ENCODE measurements around the gene EHD1.
A peak's percentile ranks its signal among the peaks of the same experiment; 100 is the strongest.
"Not testable (repeated sequence)": the region's sequence is repeated elsewhere in the genome, so short reads cannot be mapped to it uniquely, and the experiment has no call there.

The EHD1 gene

GRCh38 chr11:64859542-64860414 lies 18.6 kb downstream of the EHD1 start:
- DNase-seq (ENCODE audit: extremely low read depth in 1 of 2, low read depth in 1 of 2), result peak in 1 of 2 donors; percentile 71

- peak in 1 of 2 donors; percentile 64 for DNase-seq (ENCODE audit: extremely low read depth in 1 of 2, low read depth in 1 of 2)
These were observed 19.8 kb downstream of the EHD1 start for GRCh38 chr11:64858467-64859263.

DNA sequence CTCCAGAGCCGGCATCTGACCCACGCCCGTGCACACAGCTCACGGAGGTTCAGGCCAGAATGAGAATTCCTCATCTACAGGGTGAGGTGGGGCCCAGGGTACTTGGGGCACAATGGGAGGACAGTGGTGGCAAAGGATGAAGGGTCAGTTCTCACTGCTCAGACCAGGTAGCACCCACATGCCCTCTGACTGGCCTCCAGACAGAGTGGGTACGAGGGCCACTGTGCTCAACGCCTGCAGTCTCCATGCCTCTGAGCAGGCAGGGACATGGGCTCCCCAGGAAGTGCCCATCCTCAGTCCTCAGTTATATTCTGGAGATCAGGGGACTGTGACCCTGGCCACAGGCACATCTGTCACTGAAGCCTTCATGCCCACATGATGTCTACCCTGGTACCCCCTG lies 20.9 kb downstream of the EHD1 start:
- DNase-seq (ENCODE audit: extremely low read depth in 1 of 2, low read depth in 1 of 2), result no peak

GRCh38 chr11:64856382-64857227 lies 21.8 kb downstream of the EHD1 start:
- DNase-seq (ENCODE audit: extremely low read depth in 1 of 2, low read depth in 1 of 2), result peak; percentile 66 to 82

GRCh38 chr11:64855596-64856304 lies 22.7 kb downstream of the EHD1 start:
- DNase-seq (ENCODE audit: extremely low read depth in 1 of 2, low read depth in 1 of 2), result no peak

GRCh38 chr11:64854534-64855502 lies 23.6 kb downstream of the EHD1 start:
- DNase-seq (ENCODE audit: extremely low read depth in 1 of 2, low read depth in 1 of 2), result peak in 1 of 2 donors; percentile 50

GRCh38 chr11:64854157-64854533 lies 24.3 kb downstream of the EHD1 start:
- no peak for DNase-seq (ENCODE audit: extremely low read depth in 1 of 2, low read depth in 1 of 2)

DNA sequence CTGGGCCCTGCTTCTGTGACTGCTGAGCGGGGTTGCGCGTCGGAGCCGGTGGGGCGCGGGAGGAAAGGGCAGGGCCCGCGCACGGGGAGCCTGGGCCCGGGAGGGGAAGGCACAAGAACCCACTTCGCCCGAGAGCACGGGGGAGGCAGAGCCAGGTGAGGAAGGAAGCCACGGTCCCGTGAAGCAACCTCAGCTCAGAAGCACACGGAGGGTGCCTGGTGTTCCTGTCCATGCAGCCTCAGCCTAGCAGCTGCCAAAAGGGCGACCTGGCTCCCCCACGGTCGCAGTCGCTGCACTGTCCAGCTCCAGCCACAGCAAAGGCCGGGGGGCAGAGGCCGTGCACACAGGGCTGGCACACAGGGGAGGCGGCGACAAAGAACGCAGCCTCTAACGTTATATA lies 24.7 kb downstream of the EHD1 start:
- no peak for DNase-seq (ENCODE audit: extremely low read depth in 1 of 2, low read depth in 1 of 2)

DNA sequence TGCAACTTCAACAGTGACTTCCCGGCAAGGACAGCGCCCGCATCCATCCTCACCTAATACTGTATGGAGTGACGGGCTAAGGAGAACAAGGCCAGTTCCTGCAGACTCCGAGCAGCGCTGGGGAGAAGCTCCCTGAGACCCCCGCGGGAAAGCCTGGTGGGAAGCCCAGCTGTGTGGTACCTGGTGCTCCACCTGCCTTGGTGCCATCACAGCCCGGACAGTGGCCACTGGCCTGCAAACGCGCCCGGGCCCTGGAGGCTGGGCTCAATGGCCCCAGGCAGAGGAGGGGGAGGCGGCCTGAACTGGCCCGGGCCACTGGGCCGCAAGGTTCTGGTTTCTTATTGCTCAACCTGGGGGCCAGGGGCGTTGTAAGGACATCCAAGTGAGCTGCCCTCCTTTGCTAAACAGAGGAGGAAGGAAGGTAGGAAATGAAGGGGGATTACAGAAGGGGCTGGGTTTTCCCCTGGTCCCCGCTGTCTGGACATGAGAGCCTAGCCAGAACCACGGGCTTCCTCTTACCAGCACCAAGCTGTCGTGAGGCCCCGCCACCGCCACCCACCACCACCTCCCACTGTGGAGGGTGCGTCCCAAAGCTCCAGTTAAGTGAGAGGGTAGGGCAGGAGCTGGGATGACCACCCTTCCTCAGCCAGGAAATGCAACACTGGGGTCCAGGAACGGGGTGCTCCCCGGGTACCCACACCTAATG lies 25.5 kb downstream of the EHD1 start:
- no peak for DNase-seq (ENCODE audit: extremely low read depth in 1 of 2, low read depth in 1 of 2)

GRCh38 chr11:64851831-64852351 lies 26.5 kb downstream of the EHD1 start:
- no peak for DNase-seq (ENCODE audit: extremely low read depth in 1 of 2, low read depth in 1 of 2)

GRCh38 chr11:64850979-64851567 lies 27.3 kb downstream of the EHD1 start:
- DNase-seq (ENCODE audit: extremely low read depth in 1 of 2, low read depth in 1 of 2), result peak; percentile 59 to 60

DNA sequence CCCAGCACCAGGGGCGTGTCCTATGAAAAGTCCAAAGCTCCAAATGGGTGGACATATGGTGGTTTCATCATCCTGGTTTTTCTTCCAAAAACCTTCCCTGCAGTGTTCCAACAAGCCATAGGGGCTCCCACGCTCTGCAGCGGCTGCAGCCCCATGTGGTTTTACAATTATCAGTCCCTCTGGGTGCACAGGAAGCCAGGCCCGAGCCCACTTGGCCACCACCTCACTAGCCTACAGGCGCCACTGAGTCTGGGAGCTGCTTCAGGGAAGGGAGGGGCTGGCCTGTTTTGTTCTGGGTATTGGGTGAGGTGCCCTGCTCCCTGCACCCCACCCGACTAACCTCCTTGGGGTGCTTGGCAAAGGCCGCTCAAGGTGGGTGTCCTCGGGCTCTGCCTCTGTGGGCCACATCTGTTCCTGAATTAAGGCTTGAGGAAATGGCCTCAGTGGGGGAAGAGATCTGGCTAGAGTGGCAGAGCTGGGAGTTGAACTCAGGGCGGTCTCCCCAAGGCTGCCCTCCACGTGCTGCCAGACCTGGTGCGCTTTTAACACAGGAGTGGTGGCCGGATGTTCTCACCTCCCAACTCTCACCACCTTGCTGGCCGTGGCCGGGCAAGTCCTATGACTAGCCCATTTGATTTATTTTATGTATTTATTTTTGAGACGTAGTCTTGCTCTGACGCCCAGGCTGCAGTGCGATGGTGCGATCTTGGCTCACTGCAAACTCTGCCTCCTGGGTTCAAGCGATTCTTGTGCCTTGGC lies 28.6 kb downstream of the EHD1 start:
- no peak for DNase-seq (ENCODE audit: extremely low read depth in 1 of 2, low read depth in 1 of 2)

- no peak for DNase-seq (ENCODE audit: extremely low read depth in 1 of 2, low read depth in 1 of 2)
These were observed 29.4 kb downstream of the EHD1 start for GRCh38 chr11:64848826-64849597.

DNA sequence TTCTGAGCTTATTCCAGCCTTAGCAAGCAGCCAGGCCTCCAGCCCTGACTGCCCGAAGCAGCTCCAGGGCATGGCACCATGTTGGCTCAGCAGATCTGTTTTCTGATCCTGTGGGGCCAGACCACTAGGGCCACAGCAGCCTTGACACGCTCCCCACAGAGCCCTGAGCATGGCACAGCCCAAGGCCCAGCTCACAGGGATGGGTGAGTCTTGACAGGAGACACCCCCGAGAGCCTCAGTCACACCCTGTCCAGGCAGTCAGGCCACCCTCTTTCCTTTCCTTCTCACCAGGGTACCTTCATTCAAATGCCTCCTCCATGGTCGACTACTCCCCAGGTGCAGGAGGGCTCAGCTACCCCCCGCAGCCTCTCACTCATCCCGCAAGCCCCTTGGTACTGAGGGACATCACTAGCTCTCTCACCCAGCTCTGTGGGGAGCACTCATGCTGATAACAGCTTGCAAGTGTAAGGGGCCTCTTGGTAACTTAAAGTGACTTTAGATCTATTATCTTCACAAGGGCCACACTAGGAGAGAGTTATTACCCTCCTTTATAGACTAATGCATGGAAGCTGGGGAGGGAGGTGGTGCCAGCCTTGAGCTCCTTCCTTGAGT lies 30.1 kb downstream of the EHD1 start:
- no peak for DNase-seq (ENCODE audit: extremely low read depth in 1 of 2, low read depth in 1 of 2)

DNA sequence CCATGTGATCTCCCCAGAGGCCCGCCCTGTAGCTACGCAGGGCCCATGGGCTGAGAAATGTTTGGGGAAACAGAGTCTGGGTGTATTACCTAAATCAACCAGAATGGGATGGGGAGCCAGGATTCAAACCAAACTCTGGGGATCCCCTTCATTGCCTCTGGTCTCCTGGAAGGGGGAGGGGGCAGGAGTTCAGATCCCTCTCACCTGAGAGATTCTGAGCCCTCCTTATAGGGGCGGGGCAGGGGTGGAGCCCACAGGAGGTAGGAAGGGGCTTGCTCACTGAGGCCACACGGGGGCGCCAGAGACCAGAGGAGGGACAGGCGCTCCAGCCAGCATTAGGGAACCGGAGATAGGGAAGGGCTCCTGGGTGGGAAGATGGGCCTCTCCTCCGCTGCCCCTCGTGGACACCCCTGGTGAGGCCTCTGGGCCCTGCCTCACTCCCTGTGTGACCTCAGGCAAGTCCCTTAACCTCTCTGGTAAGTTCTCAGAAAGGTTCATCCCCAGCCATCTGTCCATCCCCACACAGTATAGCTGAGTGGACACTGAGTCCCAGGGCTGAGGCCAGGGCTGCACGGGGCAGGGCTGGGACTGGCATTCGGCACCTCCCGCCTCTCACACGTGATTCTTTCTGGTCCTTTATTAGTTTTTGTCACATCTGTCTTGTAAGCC lies 31.3 kb downstream of the EHD1 start:
- peak; percentile 69 to 85 for DNase-seq (ENCODE audit: extremely low read depth in 1 of 2, low read depth in 1 of 2)

GRCh38 chr11:64845776-64846129 lies 32.7 kb downstream of the EHD1 start:
- DNase-seq (ENCODE audit: extremely low read depth in 1 of 2, low read depth in 1 of 2), result not testable (repeated sequence)

All from stimulated activated CD8-positive, alpha-beta memory T cell treated with anti-CD3 and anti-CD28 coated beads, Interleukin-7, amount 100 ng/mL, for 48 hours (primary cell).